Liver (tissue), 3 donors: ENCODE data around the gene MYO1H.

Experiments used
- GABPA ChIP-seq, 2 donors: IDR thresholded peaks in 1 of 2; conservative IDR thresholded peaks in 1 of 2; 2 replicates each; pipeline ENCODE4 v1.6.1; 2016; ENCODE audit warnings: antibody characterized with exemption in 2 of 2, mild to moderate bottlenecking in 1 of 2, moderate library complexity in 1 of 2
- HNF4A ChIP-seq, 2 donors: conservative IDR thresholded peaks; 2 replicates each; pipeline ENCODE4 v1.6.1; 2016; ENCODE audit warnings: antibody characterized with exemption in 2 of 2, mild to moderate bottlenecking in 2 of 2
- HNF4G ChIP-seq: IDR thresholded peaks from 2 replicates; pipeline ENCODE4 v1.6.1; 2016; ENCODE audit warnings: antibody characterized with exemption
- JUND ChIP-seq, 2 donors: IDR thresholded peaks; 2 replicates each; pipeline ENCODE4 v1.6.1; 2016; ENCODE audit warnings: antibody characterized with exemption in 2 of 2
- RXRA ChIP-seq, 2 donors: IDR thresholded peaks; 2 replicates each; pipeline ENCODE4 v1.6.1; 2017 to 2018; ENCODE audit warnings: antibody characterized with exemption in 2 of 2, mild to moderate bottlenecking in 1 of 2
- SP1 ChIP-seq: IDR thresholded peaks from 2 replicates; pipeline ENCODE4 v1.6.1; 2018; ENCODE audit warnings: antibody characterized with exemption, mild to moderate bottlenecking
- TF ChIP-seq, protein P1 (sequence below): fragments of 150-350 bp; IDR thresholded peaks from 2 replicates; pipeline ENCODE4 v1.5.1; 2017; ENCODE audit warnings: improper control_type of control experiment, low read depth, low read length; ENCODE audit not compliant: missing input control
- TF ChIP-seq, protein P2 (sequence below): IDR thresholded peaks from 2 replicates; pipeline ENCODE4 v1.6.1; 2016; ENCODE audit warnings: antibody characterized with exemption
- TF ChIP-seq, protein P3 (sequence below): IDR thresholded peaks from 2 replicates; pipeline ENCODE4 v1.6.1; 2016; ENCODE audit warnings: antibody characterized with exemption
- TF ChIP-seq, protein P4 (sequence below): IDR thresholded peaks from 2 replicates; pipeline ENCODE4 v1.6.1; 2016; ENCODE audit warnings: antibody characterized with exemption, mild to moderate bottlenecking
- donor health status: healthy.
- donor health status: healthy.

DNA sequence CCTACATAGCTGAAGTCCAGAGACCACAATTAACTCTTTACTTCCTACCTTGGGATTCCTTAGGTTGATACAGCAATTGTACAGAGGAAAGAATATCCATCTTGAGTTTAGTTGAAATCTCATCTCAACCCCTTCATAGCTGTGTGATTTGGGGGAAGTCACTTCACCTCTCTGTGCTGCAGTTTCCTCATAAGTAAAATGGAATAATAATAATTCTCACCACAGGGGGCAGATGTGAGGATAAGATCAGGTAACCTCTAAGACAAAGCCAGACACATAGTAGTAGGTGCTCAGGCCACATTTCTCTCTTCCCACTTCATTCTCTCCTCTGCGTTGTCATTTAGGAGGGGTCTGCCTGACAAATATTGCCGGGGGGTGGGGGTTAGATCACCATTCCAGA is 45.3 kb upstream of the MYO1H start:
- TF ChIP-seq, protein P1, sequence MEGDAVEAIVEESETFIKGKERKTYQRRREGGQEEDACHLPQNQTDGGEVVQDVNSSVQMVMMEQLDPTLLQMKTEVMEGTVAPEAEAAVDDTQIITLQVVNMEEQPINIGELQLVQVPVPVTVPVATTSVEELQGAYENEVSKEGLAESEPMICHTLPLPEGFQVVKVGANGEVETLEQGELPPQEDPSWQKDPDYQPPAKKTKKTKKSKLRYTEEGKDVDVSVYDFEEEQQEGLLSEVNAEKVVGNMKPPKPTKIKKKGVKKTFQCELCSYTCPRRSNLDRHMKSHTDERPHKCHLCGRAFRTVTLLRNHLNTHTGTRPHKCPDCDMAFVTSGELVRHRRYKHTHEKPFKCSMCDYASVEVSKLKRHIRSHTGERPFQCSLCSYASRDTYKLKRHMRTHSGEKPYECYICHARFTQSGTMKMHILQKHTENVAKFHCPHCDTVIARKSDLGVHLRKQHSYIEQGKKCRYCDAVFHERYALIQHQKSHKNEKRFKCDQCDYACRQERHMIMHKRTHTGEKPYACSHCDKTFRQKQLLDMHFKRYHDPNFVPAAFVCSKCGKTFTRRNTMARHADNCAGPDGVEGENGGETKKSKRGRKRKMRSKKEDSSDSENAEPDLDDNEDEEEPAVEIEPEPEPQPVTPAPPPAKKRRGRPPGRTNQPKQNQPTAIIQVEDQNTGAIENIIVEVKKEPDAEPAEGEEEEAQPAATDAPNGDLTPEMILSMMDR, result no peak
- TF ChIP-seq HNF4A (conservative IDR thresholded peaks at IDR 0.05) (no peak), RXRA (IDR thresholded peaks at IDR 0.05) (no peak), GABPA (IDR thresholded peaks at IDR 0.05 in 1 of 2, conservative IDR thresholded peaks at IDR 0.05 in 1 of 2) (no peak), HNF4G (no peak), JUND (IDR thresholded peaks at IDR 0.05) (no peak), SP1 (no peak)
- TF ChIP-seq, protein P2, sequence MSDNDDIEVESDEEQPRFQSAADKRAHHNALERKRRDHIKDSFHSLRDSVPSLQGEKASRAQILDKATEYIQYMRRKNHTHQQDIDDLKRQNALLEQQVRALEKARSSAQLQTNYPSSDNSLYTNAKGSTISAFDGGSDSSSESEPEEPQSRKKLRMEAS, result no peak
- TF ChIP-seq, protein P3, sequence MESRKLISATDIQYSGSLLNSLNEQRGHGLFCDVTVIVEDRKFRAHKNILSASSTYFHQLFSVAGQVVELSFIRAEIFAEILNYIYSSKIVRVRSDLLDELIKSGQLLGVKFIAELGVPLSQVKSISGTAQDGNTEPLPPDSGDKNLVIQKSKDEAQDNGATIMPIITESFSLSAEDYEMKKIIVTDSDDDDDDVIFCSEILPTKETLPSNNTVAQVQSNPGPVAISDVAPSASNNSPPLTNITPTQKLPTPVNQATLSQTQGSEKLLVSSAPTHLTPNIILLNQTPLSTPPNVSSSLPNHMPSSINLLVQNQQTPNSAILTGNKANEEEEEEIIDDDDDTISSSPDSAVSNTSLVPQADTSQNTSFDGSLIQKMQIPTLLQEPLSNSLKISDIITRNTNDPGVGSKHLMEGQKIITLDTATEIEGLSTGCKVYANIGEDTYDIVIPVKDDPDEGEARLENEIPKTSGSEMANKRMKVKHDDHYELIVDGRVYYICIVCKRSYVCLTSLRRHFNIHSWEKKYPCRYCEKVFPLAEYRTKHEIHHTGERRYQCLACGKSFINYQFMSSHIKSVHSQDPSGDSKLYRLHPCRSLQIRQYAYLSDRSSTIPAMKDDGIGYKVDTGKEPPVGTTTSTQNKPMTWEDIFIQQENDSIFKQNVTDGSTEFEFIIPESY, result no peak
- TF ChIP-seq, protein P4, sequence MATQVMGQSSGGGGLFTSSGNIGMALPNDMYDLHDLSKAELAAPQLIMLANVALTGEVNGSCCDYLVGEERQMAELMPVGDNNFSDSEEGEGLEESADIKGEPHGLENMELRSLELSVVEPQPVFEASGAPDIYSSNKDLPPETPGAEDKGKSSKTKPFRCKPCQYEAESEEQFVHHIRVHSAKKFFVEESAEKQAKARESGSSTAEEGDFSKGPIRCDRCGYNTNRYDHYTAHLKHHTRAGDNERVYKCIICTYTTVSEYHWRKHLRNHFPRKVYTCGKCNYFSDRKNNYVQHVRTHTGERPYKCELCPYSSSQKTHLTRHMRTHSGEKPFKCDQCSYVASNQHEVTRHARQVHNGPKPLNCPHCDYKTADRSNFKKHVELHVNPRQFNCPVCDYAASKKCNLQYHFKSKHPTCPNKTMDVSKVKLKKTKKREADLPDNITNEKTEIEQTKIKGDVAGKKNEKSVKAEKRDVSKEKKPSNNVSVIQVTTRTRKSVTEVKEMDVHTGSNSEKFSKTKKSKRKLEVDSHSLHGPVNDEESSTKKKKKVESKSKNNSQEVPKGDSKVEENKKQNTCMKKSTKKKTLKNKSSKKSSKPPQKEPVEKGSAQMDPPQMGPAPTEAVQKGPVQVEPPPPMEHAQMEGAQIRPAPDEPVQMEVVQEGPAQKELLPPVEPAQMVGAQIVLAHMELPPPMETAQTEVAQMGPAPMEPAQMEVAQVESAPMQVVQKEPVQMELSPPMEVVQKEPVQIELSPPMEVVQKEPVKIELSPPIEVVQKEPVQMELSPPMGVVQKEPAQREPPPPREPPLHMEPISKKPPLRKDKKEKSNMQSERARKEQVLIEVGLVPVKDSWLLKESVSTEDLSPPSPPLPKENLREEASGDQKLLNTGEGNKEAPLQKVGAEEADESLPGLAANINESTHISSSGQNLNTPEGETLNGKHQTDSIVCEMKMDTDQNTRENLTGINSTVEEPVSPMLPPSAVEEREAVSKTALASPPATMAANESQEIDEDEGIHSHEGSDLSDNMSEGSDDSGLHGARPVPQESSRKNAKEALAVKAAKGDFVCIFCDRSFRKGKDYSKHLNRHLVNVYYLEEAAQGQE, result no peak
